ENCODE measurements around the gene PRAC2.
A peak's percentile ranks its signal among the peaks of the same experiment; 100 is the strongest.

Gene PRAC2

GRCh38 chr17:48722915-48723422 is at the start of gene PRAC2:
PRAC2 (plus strand) TSS chr17:48723185; CDS start chr17:48724411, 1,226 bp downstream.
- H3K4me3 ChIP-seq (ENCODE audit: low read depth, low read length), result no peak within 1 kb of the TSS
- TF ChIP-seq MAX (IDR thresholded peaks at IDR 0.05; ENCODE audit: low read depth, low read length) (no peak), MYC (IDR thresholded peaks at IDR 0.05; ENCODE audit: low read depth, low read length) (no peak), POLR2A (IDR thresholded peaks at IDR 0.05; ENCODE audit: extremely low read depth, insufficient read length) (no peak)
- TF ChIP-seq, protein P1, sequence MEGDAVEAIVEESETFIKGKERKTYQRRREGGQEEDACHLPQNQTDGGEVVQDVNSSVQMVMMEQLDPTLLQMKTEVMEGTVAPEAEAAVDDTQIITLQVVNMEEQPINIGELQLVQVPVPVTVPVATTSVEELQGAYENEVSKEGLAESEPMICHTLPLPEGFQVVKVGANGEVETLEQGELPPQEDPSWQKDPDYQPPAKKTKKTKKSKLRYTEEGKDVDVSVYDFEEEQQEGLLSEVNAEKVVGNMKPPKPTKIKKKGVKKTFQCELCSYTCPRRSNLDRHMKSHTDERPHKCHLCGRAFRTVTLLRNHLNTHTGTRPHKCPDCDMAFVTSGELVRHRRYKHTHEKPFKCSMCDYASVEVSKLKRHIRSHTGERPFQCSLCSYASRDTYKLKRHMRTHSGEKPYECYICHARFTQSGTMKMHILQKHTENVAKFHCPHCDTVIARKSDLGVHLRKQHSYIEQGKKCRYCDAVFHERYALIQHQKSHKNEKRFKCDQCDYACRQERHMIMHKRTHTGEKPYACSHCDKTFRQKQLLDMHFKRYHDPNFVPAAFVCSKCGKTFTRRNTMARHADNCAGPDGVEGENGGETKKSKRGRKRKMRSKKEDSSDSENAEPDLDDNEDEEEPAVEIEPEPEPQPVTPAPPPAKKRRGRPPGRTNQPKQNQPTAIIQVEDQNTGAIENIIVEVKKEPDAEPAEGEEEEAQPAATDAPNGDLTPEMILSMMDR (IDR thresholded peaks at IDR 0.05; ENCODE audit: low read depth, low read length), result no peak
- DNase-seq (ENCODE audit: low read depth), result no peak

GRCh38 chr17:48676963-48677558 is 45.9 kb upstream of the PRAC2 start:
- no peak overlapping the region for H3K4me3 ChIP-seq (ENCODE audit: low read depth, low read length)
- TF ChIP-seq POLR2A (IDR thresholded peaks at IDR 0.05; ENCODE audit: extremely low read depth, insufficient read length), result no peak
- TF ChIP-seq, protein P1 (IDR thresholded peaks at IDR 0.05; ENCODE audit: low read depth, low read length), result no peak
- no peak for TF ChIP-seq MAX (IDR thresholded peaks at IDR 0.05; ENCODE audit: low read depth, low read length)
- TF ChIP-seq MYC (IDR thresholded peaks at IDR 0.05; ENCODE audit: low read depth, low read length), result no peak
- no peak for DNase-seq (ENCODE audit: low read depth)

- H3K4me3 ChIP-seq (ENCODE audit: low read depth, low read length), result no peak overlapping the region
- DNase-seq (ENCODE audit: low read depth), result peak; percentile 70
- no peak for TF ChIP-seq MAX (IDR thresholded peaks at IDR 0.05; ENCODE audit: low read depth, low read length)
- TF ChIP-seq, protein P1 (IDR thresholded peaks at IDR 0.05; ENCODE audit: low read depth, low read length), result peak; percentile 87
- no peak for TF ChIP-seq POLR2A (IDR thresholded peaks at IDR 0.05; ENCODE audit: extremely low read depth, insufficient read length)
- TF ChIP-seq MYC (IDR thresholded peaks at IDR 0.05; ENCODE audit: low read depth, low read length), result peak; percentile 8; the same call in 1 of the 2 replicates
Measured at GRCh38 chr17:48678141-48678971, 44.6 kb upstream of the PRAC2 start.

GRCh38 chr17:48679385-48680096 is 43.4 kb upstream of the PRAC2 start:
- no peak for DNase-seq (ENCODE audit: low read depth)
- TF ChIP-seq, protein P1 (IDR thresholded peaks at IDR 0.05; ENCODE audit: low read depth, low read length), result no peak
- TF ChIP-seq MYC (IDR thresholded peaks at IDR 0.05; ENCODE audit: low read depth, low read length) (no peak), POLR2A (IDR thresholded peaks at IDR 0.05; ENCODE audit: extremely low read depth, insufficient read length) (no peak), MAX (IDR thresholded peaks at IDR 0.05; ENCODE audit: low read depth, low read length) (no peak)
- no peak overlapping the region for H3K4me3 ChIP-seq (ENCODE audit: low read depth, low read length)

DNA sequence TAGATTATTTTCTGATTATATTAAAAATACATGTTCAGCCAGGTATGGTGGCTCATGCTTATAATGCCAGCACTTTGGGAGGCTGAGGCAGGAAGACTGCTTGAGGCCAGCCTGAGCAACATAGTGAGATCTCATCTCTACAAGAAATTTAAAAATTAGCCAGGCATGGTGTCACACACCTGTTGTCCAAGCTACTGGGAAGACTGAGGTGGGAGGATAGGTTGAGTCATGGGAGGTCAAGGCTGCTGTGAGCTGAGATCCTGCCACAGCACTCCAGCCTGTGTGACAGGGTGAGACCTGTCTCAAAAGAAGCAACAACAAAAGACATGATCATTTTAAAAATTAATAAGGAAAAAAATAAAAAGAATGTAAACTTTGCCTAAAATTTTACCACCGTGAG is 41.4 kb upstream of the PRAC2 start:
- no peak for DNase-seq (ENCODE audit: low read depth)
- H3K4me3 ChIP-seq (ENCODE audit: low read depth, low read length), result no peak overlapping the region
- TF ChIP-seq POLR2A (IDR thresholded peaks at IDR 0.05; ENCODE audit: extremely low read depth, insufficient read length), result no peak
- TF ChIP-seq MYC (IDR thresholded peaks at IDR 0.05; ENCODE audit: low read depth, low read length), result no peak
- no peak for TF ChIP-seq MAX (IDR thresholded peaks at IDR 0.05; ENCODE audit: low read depth, low read length)
- TF ChIP-seq, protein P1 (IDR thresholded peaks at IDR 0.05; ENCODE audit: low read depth, low read length), result no peak
